HG03571 (cell line): ENCODE results near the gene KRT80.

Experiments used
- ATAC-seq: cut with Tn5 transposase; IDR thresholded peaks from one replicate; pipeline ENCODE4 v1.9.1; 2021; ENCODE audit not compliant: unreplicated experiment

The KRT80 gene

DNA sequence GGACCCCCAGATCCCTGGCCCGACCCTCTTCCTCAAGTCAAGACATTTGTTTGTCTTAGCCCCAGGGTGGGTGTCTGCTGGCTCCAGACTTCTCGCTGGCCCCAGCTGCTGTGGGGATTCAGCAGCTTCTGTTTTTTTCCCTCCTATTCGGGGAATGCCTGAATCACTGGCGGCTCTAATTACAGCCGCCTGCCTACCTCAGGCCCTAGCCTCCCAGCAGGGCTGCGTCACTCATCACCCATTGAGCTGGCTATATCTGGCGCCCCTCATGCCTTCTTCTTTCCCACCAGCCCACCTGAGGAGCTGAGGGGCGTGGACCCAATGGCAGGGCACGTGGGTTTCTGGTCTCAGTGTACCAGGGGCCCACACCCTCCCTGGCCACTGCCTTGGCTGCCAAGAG, 10.1 kb downstream of the KRT80 start:
- no peak for ATAC-seq

GRCh38 chr12:52180971-52181628, 10.7 kb downstream of the KRT80 start:
- ATAC-seq = no peak

GRCh38 chr12:52179396-52179973, 12.3 kb downstream of the KRT80 start:
- ATAC-seq = no peak

DNA sequence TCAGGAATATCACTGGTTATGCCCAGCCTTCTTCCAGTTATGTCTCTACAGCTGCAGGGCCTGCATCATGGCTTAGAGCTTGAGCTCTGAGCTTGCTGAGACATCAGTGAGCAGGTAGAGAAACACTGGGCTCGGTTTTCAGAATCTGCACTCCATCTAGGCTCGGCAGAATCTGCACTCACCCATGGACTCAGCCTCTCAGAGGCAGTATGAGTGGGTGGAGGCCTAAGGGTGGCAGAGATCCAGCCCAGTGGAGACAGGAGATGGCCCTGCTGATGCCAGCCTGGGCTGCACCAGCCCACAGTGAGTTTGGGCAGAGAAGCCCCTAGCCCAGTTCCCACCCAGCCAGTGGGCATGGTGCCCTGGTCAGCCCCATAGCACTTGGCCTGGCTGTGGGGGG, 12.8 kb downstream of the KRT80 start:
- no peak for ATAC-seq

- ATAC-seq = no peak
Measured at GRCh38 chr12:52178443-52178842, 13.4 kb downstream of the KRT80 start.

DNA sequence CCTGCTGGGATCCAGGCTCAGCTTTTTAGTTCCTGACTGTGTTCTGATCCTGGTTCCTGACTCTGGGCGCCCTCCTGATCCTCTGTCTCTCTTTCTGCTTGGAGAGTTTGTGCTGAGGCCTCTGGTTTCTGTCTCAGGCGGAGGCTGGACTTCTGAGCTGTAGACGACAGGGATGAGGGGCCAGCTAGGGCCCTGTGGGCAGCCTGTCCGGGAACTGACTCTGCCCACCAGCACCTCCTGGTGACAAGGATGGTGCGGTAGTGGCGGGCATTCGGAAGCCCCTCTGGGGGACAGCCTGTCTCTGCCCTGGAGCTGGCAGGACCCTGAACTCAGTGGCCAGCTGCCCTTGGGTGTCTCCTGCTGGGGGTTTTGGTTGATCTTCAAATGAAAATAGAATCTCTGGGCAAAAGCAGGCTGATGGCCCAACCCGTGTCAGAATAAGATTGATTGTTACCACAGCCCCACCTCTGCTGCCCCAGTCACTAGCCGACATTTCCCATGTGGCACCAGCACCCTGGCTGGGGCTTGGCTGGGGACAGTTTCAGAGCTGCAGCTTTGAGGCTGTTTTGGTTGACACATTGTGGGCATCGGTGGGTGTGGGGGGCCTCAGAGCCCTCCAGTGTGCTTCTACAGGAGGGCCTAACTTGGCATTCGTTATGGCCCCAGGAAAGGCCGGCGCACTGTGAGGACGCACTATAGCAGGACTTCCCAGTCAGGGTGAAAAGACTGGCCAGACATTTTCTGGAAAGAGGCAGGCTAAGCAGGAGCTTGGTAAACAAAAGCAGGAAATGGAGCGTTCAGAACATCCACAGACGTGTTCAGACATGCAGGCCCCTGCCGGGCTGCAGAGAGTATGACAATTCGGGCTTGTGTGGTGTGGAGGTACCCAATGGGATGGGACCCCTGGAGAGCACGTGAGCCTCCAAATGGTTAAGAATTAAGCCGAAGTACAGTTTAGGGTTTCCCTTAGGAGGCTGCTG, 16.2 kb downstream of the KRT80 start:
- ATAC-seq = no peak

- no peak for ATAC-seq
Measured at GRCh38 chr12:52173526-52173925, 18.3 kb downstream of the KRT80 start.

DNA sequence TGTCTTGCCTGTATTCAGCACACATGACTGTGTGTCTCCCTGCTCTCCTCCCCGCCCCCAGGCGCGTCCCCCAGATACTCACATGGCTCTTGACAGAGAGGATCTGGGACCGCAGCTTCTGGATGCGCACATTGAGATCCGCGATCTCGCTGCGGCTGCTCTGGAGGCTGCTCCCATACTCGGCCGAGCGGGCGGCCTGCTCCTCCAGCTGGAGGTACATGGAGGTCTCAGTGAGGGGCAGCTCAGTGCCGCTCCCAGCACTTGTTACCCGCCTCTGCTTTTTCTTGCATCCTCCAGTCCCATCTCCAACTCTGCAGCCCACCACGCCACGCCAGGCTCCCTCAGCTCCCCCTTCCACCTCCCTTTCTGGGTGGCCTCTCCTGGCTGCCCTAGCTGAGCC, 18.9 kb downstream of the KRT80 start:
- ATAC-seq = no peak

DNA sequence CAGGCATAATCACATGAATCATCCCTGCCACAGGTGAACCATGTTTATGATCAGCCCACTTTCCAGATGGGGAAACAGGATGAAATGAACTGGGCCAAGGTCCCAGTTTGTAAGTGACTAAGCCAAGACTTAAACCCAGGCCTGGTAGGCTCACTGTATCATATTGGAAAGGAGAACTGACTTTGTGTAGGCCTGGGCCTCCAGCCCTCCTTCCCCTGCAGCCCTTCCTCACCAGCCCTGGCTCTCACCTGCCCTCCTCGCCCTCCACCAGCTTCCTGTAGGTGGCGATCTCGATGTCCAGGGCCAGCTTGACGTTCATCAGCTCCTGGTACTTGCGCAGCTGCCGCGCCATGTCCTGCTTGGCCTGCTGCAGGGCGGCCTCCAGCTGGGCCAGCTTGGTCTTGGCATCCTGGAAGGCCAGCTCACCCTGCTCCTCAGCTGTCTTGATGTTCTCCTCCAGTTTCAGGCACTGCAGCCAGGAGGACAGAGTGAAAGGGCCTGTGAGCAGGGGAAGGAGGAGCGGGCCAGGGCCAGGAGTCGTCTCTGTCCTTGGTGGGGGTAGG, 19.8 kb downstream of the KRT80 start:
- ATAC-seq = no peak

DNA sequence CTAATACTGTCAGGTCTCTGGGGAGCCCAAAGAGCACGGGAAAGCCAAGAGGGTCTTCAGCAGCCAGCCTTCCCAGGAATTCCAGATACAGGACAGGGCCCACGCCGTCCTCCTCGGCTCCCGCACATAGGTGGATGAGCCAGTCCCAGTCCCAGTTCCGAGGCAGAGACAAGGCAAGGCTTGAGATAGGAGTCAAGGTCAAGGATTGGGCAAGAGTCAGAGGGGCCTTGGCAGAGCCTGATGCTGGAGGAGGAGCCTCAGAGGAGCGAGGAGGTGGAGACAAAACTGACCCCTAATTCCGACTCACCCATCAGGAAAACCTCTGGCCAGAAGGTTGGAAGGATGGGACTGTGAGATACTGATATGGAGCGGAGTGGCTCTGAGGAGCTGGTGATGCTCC, 21.0 kb downstream of the KRT80 start:
- no peak for ATAC-seq

DNA sequence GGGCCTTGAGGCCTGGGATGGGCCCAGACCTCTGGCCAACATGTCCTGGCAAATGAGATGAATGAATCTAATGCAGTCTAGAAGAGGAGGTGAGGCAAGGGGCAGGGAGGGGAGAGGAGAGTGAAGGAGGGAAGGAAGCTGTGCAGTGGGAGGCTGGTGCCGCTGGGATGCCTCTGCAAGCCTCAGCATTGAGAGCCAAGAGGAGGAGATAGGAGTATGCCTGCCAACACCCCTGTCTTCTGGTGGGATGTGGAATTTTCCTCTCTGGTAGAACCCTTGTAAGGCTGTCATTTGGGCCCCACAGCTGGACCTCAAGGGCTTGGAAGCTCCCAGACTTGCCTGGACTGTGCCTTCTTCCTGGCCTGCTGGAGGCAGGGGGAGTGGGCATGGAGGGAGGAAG, 21.9 kb downstream of the KRT80 start:
- no peak for ATAC-seq

- ATAC-seq = no peak
Measured at GRCh38 chr12:52168019-52168717, 23.6 kb downstream of the KRT80 start.

- ATAC-seq = no peak
Measured at GRCh38 chr12:52167526-52167925, 24.3 kb downstream of the KRT80 start.

DNA sequence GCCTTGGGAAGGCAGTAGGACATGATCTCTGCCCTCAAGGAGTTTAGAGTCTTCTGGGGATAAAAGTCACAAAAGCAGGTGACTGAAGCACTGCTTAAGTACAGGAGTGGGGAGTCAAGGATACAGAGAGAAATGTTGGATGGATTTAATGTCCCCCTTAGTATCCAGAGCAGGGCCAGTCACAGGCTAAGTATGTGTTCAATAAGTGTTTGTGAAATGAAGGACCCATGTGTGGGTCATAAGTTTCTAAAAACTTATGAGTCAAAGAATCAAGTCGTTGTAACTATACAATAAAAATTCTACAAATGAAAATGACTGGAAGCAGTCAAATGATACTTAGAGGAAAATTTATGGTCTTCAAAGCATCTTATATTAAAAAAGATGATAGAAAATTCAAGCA, 25.1 kb downstream of the KRT80 start:
- ATAC-seq = no peak

DNA sequence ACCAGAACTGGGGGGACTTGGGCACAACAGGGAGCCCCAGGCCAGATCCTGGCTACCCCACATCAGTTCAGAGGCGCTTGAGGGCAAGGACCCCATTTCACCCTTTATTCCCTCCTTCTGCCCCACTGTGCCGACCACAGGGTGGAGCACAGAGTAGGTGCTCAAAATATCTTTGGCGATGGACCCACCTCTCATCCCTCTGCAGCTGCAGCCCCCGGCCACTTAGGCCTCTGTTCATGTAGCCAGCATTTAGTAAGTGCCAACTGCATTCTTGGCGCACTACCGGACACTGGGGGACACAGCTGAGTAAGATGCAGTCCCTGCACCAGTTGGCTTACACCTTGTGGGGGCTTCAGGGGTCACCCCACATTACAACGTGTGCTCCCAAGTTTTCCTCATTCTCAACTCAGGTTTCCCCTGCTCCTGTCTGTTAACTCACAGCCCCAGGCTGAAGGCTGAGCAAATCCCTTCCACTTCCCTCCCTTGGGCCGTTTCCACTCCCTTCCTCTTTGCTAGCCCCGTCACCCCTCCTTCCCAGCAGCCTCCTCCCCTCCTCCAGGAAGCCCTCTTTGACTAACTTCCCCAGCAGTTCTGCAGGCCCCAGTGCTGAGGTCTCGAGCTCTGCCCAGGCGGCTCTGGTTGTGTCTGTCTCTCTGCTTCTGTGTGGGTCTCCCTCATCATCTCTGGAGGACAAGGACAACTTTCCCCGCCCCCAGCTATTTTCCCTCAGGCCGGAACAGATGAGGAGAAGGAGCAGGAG, 26.5 kb downstream of the KRT80 start:
- ATAC-seq = no peak

DNA sequence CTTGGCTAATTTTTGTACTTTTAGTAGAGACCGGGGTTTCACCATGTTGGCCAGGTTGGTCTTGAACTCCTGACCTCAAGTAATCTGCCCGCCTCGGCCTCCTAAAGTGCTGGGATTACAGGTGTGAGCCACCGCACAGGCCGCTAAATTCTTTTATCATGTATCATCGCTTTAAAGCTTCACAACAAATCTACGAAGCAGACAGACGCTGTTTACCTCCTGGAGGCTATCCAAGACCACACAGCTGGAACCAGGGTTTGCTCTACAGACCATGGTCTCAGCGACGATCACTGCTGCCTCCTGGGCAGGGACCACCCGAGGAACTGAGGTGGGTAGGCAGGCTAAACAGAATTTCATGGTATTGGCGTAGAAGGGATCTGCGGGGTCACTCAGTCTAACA, 27.2 kb downstream of the KRT80 start:
- no peak for ATAC-seq

GRCh38 chr12:52162981-52163380, 28.8 kb downstream of the KRT80 start:
- ATAC-seq = no peak

- no peak for ATAC-seq
Measured at GRCh38 chr12:52160200-52160599, 31.6 kb downstream of the KRT80 start.

- no peak for ATAC-seq
Measured at GRCh38 chr12:52157566-52158150, 34.2 kb downstream of the KRT80 start.
